Esophagus (tissue), 2 donors: ENCODE results near the gene GLRX2. TPM values are rescaled to one million over a fixed set of nuclear protein-coding genes. Genes with fewer than 3 reads are reported as not detected.
"Not testable (repeated sequence)": the region's sequence is repeated elsewhere in the genome, so short reads cannot be mapped to it uniquely, and the experiment has no call there.

Experiments
- H3K27ac ChIP-seq, 2 donors: one replicate each; pipeline ENCODE4 v1.5.1; 2013; ENCODE audit warnings: low read depth in 2 of 2, mild to moderate bottlenecking in 2 of 2, inconsistent platforms in 1 of 2, low read length in 1 of 2, moderate library complexity in 1 of 2
- H3K27me3 ChIP-seq, 2 donors: one replicate each; pipeline ENCODE4 v1.6.1; 2013; ENCODE audit warnings: low read length in 2 of 2, control low read depth in 1 of 2, mild to moderate bottlenecking in 1 of 2; ENCODE audit not compliant: insufficient read depth in 2 of 2, control insufficient read depth in 1 of 2
- H3K36me3 ChIP-seq, 2 donors: one replicate each; pipeline ENCODE4 v1.6.1; 2013; ENCODE audit warnings: low read length in 1 of 2; ENCODE audit not compliant: control insufficient read depth in 2 of 2, insufficient read depth in 2 of 2
- H3K4me1 ChIP-seq, 2 donors: one replicate each; pipeline ENCODE4 v1.6.1; 2013; ENCODE audit warnings: low read length in 1 of 2; ENCODE audit not compliant: control insufficient read depth in 2 of 2, insufficient read depth in 2 of 2
- H3K4me3 ChIP-seq, 2 donors: one replicate each; pipeline ENCODE4 v1.5.1; 2013; ENCODE audit warnings: low read length in 2 of 2, mild to moderate bottlenecking in 2 of 2, low read depth in 1 of 2, moderate library complexity in 1 of 2
- H3K9me3 ChIP-seq, 2 donors: one replicate each; pipeline ENCODE4 v1.6.1; 2013; ENCODE audit warnings: mild to moderate bottlenecking in 2 of 2, low read depth in 1 of 2, low read length in 1 of 2, moderate library complexity in 1 of 2; ENCODE audit not compliant: control insufficient read depth in 2 of 2, insufficient read depth in 1 of 2
- WGBS, 2 donors: extraction: QIAGEN DNeasy Blood & Tissue Kit; methylation state at CpG; one replicate each; pipeline ENCODE4 v1.1.7; 2013; 5-methylcytosine and 5-hydroxymethylcytosine counted together
- polyA plus RNA-seq, 2 donors: library from polyadenylated mRNA; stranded (reverse); fragments of 200-250 nt; gene quantifications; one replicate each; pipeline ENCODE4 v1.2.3, GENCODE V29; 2013
- donor health status: healthy with polysubstance abuse.
- donor health status: Bipolar disorder and iron deficiency.

Gene GLRX2
- polyA plus RNA-seq, 2 donors: 14.7 to 16.2 TPM

- Histone ChIP-seq H3K4me3 (no peak overlapping the region), H3K27me3 (no peaks in the 10 kb centered on the region), H3K36me3 (no peaks in the 10 kb centered on the region), H3K9me3 (no peaks in the 10 kb centered on the region), H3K4me1 (peaks cover 0 to 4% of the 10 kb centered on the region in 2 donors), H3K27ac (no peak overlapping the region)
Measured at GRCh38 chr1:193123751-193124150, 18.5 kb upstream of the GLRX2 start.

GRCh38 chr1:193121616-193122593, 16.7 kb upstream of the GLRX2 start, which contains the start of gene CDC73:
TSS of gene CDC73 (plus strand) at chr1:193122031. CDS start at chr1:193122201, 170 bp downstream.
- H3K4me1 ChIP-seq: peaks cover 0 to 4% of the 10 kb centered on the region in 2 donors
- H3K27me3 ChIP-seq: no peaks in the 10 kb centered on the region
- WGBS, 2 donors: 0% methylated on average over 70 to 85 of the region's 85 CpGs
- peak within 1 kb of the TSS; percentile 94 to 97 for H3K27ac ChIP-seq
- peak within 1 kb of the TSS; percentile 68 to 83 for H3K4me3 ChIP-seq
- no peaks in the 10 kb centered on the region for H3K36me3 ChIP-seq
- no peaks in the 10 kb centered on the region for H3K9me3 ChIP-seq

- H3K4me3 ChIP-seq: peak overlapping the region in 1 of 2 donors; percentile 68
Measured at GRCh38 chr1:193120604-193121166, 15.5 kb upstream of the GLRX2 start.

GRCh38 chr1:193118803-193119730, 13.9 kb upstream of the GLRX2 start:
- Histone ChIP-seq H3K4me3 (no peak overlapping the region), H3K27ac (no peak overlapping the region), H3K27me3 (no peaks in the 10 kb centered on the region), H3K9me3 (no peaks in the 10 kb centered on the region), H3K4me1 (no peaks in the 10 kb centered on the region), H3K36me3 (no peaks in the 10 kb centered on the region)
- WGBS, 2 donors: 75 to 89% methylated on average over 4 of the region's 4 CpGs

More at GRCh38 chr1:193120604-193121166, 15.5 kb upstream of the GLRX2 start:
- no peaks in the 10 kb centered on the region for H3K9me3 ChIP-seq
- H3K36me3 ChIP-seq: no peaks in the 10 kb centered on the region
- no peaks in the 10 kb centered on the region for H3K27me3 ChIP-seq
- H3K4me1 ChIP-seq: peaks cover 0 to 4% of the 10 kb centered on the region in 2 donors
- 79 to 83% methylated on average over 6 of the region's 6 CpGs for WGBS, 2 donors
- no peak overlapping the region for H3K27ac ChIP-seq

- no peak overlapping the region for H3K4me3 ChIP-seq
- H3K4me1 ChIP-seq: no peaks in the 10 kb centered on the region
- H3K27ac ChIP-seq: no peak overlapping the region
- H3K36me3 ChIP-seq: no peaks in the 10 kb centered on the region
- H3K9me3 ChIP-seq: no peaks in the 10 kb centered on the region
- H3K27me3 ChIP-seq: no peaks in the 10 kb centered on the region
- WGBS, 2 donors: 83 to 86% methylated on average over 3 of the region's 3 CpGs
Measured at GRCh38 chr1:193118194-193118593, 13.0 kb upstream of the GLRX2 start.

GRCh38 chr1:193117167-193117566, 12.0 kb upstream of the GLRX2 start:
- not testable (repeated sequence) for H3K4me3 ChIP-seq, H3K27ac ChIP-seq, H3K4me1 ChIP-seq, H3K27me3 ChIP-seq, H3K36me3 ChIP-seq, H3K9me3 ChIP-seq
- WGBS, 2 donors: 94 to 96% methylated on average over 6 of the region's 6 CpGs

GRCh38 chr1:193115629-193116227, 10.5 kb upstream of the GLRX2 start:
- H3K4me1 ChIP-seq: no peaks in the 10 kb centered on the region
- H3K4me3 ChIP-seq: no peak overlapping the region
- no peak overlapping the region for H3K27ac ChIP-seq
- no peaks in the 10 kb centered on the region for H3K36me3 ChIP-seq
- WGBS, 2 donors: 70 to 71% methylated on average over 1 of the region's 1 CpG
- no peaks in the 10 kb centered on the region for H3K27me3 ChIP-seq
- no peaks in the 10 kb centered on the region for H3K9me3 ChIP-seq

- Histone ChIP-seq H3K4me1 (no peaks in the 10 kb centered on the region), H3K27me3 (no peaks in the 10 kb centered on the region), H3K4me3 (no peak overlapping the region), H3K9me3 (no peaks in the 10 kb centered on the region), H3K36me3 (no peaks in the 10 kb centered on the region), H3K27ac (no peak overlapping the region)
- 76 to 77% methylated on average over 6 of the region's 6 CpGs for WGBS, 2 donors
Measured at GRCh38 chr1:193114485-193115095, 9.4 kb upstream of the GLRX2 start.

GRCh38 chr1:193113992-193114332, 8.7 kb upstream of the GLRX2 start:
- Histone ChIP-seq H3K27ac (no peak overlapping the region), H3K4me3 (no peak overlapping the region)

More at GRCh38 chr1:193113992-193114332, 8.7 kb upstream of the GLRX2 start:
- H3K36me3 ChIP-seq: no peaks in the 10 kb centered on the region
- H3K9me3 ChIP-seq: no peaks in the 10 kb centered on the region
- H3K4me1 ChIP-seq: no peaks in the 10 kb centered on the region
- no peaks in the 10 kb centered on the region for H3K27me3 ChIP-seq
